ENCODE data around the gene AMY1C.
"Not testable (repeated sequence)": the region's sequence is repeated elsewhere in the genome, so short reads cannot be mapped to it uniquely, and the experiment has no call there.

DNA sequence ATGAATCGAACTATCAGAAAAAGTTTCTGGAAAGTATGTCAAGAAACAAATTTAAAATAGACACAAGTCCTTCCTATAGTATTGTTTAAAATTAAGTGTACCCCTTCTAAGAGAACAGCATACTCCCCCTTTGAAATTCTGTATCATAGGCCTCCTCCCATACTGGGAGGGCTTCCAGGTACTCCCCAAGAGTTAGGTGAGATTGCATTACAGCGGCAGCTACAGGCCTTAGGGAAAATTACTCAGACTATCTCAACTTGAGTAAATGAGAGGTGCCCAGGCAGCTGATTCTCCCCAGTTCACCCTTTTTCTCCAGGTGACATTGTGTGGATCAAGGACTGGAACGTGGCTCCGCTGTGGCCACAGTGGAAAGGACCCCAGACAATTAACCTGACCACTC lies 48.4 kb upstream of the AMY1C start:
- not testable (repeated sequence) for TF ChIP-seq CTCF, POLR2A (IDR thresholded peaks at IDR 0.05)

Measured in esophagus squamous epithelium (tissue), 4 donors.